AG04450 (cell line): ENCODE measurements around the gene UVSSA. TPM values are rescaled to one million over a fixed set of nuclear protein-coding genes. Genes with fewer than 3 reads are reported as not detected.

Source experiments
- CTCF ChIA-PET: fragments of 300-600, 350-600 bp; formaldehyde crosslinking; extraction: SDS; loops from one replicate; lab custom pipeline; 2022; ENCODE audit warnings: antibody characterized with exemption, inconsistent platforms; lab: Charles Lee
- POLR2A ChIA-PET: fragments of 350-600 bp; formaldehyde crosslinking; extraction: SDS; loops from one replicate; lab custom pipeline; 2021; ENCODE audit warnings: antibody characterized with exemption, inconsistent platforms; lab: Yijun Ruan, JAX
- DNase-seq: peaks from one replicate; pipeline ENCODE4 v3.0.0-alpha.2; 2011; ENCODE audit warnings: low read depth, low spot score
- H3K27ac ChIP-seq: one replicate; pipeline ENCODE4 v1.5.1; 2012; ENCODE audit warnings: low read depth, low read length, control low read depth
- H3K27me3 ChIP-seq: one replicate; pipeline ENCODE4 v1.6.0; 2012; ENCODE audit warnings: low read length; ENCODE audit not compliant: control insufficient read depth, insufficient read depth
- H3K4me3 ChIP-seq: 2 replicates; pipeline ENCODE4 v1.5.1; 2011; ENCODE audit warnings: mild to moderate bottlenecking, low read depth, low read length, control low read depth
- H3K9me3 ChIP-seq: 2 replicates; pipeline ENCODE4 v1.5.1; 2012; ENCODE audit warnings: low read length; ENCODE audit not compliant: control insufficient read depth, insufficient read depth
- CTCF ChIP-seq: IDR thresholded peaks from 2 replicates; pipeline ENCODE4 v1.5.1; 2011; ENCODE audit warnings: low read depth, low read length, control low read depth, inconsistent platforms
- polyA plus RNA-seq: library from polyadenylated mRNA; depleted of rRNA; stranded (reverse); fragments of >200 nt; gene quantifications from 2 replicates; pipeline ENCODE4 v1.2.3, GENCODE V29; 2011

The UVSSA gene
- polyA plus RNA-seq, 1 experiment, result 4.9 TPM

- ChIA-PET POLR2A (no interaction called here), CTCF (no interaction called here)
- Histone ChIP-seq H3K27ac (no peak overlapping the region), H3K27me3 (no peaks in the 10 kb centered on the region), H3K9me3 (no peaks in the 10 kb centered on the region; the same call in 1 of the 2 replicates), H3K4me3 (no peak overlapping the region)
- no peak for TF ChIP-seq CTCF
- no peak for DNase-seq
Measured at GRCh38 chr4:1377606-1378261, 30.7 kb downstream of the UVSSA start.

- no peaks in the 10 kb centered on the region for H3K27me3 ChIP-seq
- no peak for DNase-seq
- ChIA-PET CTCF (no interaction called here), POLR2A (no interaction called here)
- no peak for TF ChIP-seq CTCF
- H3K4me3 ChIP-seq, result no peak overlapping the region
- no peaks in the 10 kb centered on the region; the same call in 1 of the 2 replicates for H3K9me3 ChIP-seq
- no peak overlapping the region for H3K27ac ChIP-seq
Measured at GRCh38 chr4:1378559-1379231, 31.7 kb downstream of the UVSSA start.

DNA sequence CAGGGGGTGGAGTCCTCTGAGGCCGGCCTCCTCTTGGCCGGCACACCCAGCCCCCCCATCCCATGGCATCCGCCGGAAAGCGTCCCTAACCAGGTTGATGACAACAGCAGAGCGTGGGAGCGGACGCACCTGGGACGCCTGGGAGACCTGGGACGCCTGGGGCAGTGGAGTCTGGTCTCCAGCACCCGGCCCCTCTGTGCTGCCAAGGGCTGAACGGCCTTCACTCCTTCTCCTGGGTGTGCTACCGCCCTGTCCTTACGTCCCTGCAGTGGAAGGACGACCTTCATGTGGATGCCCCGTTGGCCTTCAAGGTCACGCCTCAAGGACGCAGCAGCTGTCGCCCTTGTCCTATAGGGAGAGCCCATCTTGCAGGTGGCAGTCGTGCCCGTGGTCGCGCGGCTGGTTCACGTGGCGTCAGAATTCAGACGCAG is 32.4 kb downstream of the UVSSA start:
- Histone ChIP-seq H3K9me3 (no peaks in the 10 kb centered on the region; the same call in 1 of the 2 replicates), H3K27me3 (no peaks in the 10 kb centered on the region), H3K4me3 (no peak overlapping the region), H3K27ac (no peak overlapping the region)
- no peak for DNase-seq
- CTCF ChIA-PET, result no interaction called here
- TF ChIP-seq CTCF, result no peak
- POLR2A ChIA-PET, result no interaction called here

- Histone ChIP-seq H3K27me3 (no peaks in the 10 kb centered on the region), H3K9me3 (no peaks in the 10 kb centered on the region; the same call in 1 of the 2 replicates), H3K4me3 (no peak overlapping the region), H3K27ac (no peak overlapping the region)
- POLR2A ChIA-PET, result no interaction called here
- no peak for TF ChIP-seq CTCF
- CTCF ChIA-PET, result no interaction called here
- DNase-seq, result no peak
Measured at GRCh38 chr4:1379801-1380331, 32.9 kb downstream of the UVSSA start.
